Tibial nerve (tissue), 4 donors: ENCODE measurements around the gene ATRX.

Experiments used
- CTCF ChIP-seq, 5 experiments: fragments of 200-600 bp in 3 of 5; fragments of 450-650 bp in 2 of 5; sonication (generic) in 3 of 5; IDR thresholded peaks; one replicate each; pipeline ENCODE4 v1.5.1; 2016 to 2019; ENCODE audit warnings: antibody characterized with exemption in 5 of 5, mild to moderate bottlenecking in 3 of 5, moderate library complexity in 2 of 5
- EP300 ChIP-seq, 2 donors: sonication (generic); formaldehyde crosslinking; IDR thresholded peaks; one replicate each; pipeline ENCODE4 v1.6.1; 2017; ENCODE audit warnings: antibody characterized with exemption in 2 of 2, mild to moderate bottlenecking in 1 of 2
- POLR2A ChIP-seq, 2 donors: fragments of 450-650 bp; IDR thresholded peaks; one replicate each; pipeline ENCODE4 v1.6.1; 2017; ENCODE audit warnings: antibody characterized with exemption in 2 of 2, mild to moderate bottlenecking in 2 of 2, moderate library complexity in 2 of 2

- TF ChIP-seq EP300 (IDR thresholded peaks at IDR 0.05) (no peak), POLR2A (IDR thresholded peaks at IDR 0.05) (no peak), CTCF (IDR thresholded peaks at IDR 0.05) (no peak)
Observed at GRCh38 chrX:77733342-77733741, 52.7 kb downstream of the ATRX start.
